ENCODE results near the gene TRIM43B.
"Not testable (repeated sequence)": the region's sequence is repeated elsewhere in the genome, so short reads cannot be mapped to it uniquely, and the experiment has no call there.

The TRIM43B gene

GRCh38 chr2:95433373-95433772 is 51.2 kb downstream of the TRIM43B start:
- DNase-seq = not testable (repeated sequence)

- DNase-seq = not testable (repeated sequence)
Measured at GRCh38 chr2:95429748-95430467, 54.6 kb downstream of the TRIM43B start.

GRCh38 chr2:95427196-95427867 is 57.2 kb downstream of the TRIM43B start:
- DNase-seq = not testable (repeated sequence)
